ENCODE data around the gene SAC3D1. TPM values are rescaled to one million over a fixed set of nuclear protein-coding genes. Genes with fewer than 3 reads are reported as not detected.

SAC3D1 gene
- polyA plus RNA-seq, 1 of the 3 experiments (the other 2 are of a cell fraction), result 22.5 TPM

GRCh38 chr11:64999478-64999877 is 41.5 kb upstream of the SAC3D1 start:
- H3K4me2 ChIP-seq, result no peak overlapping the region
- no peaks in the 10 kb centered on the region for H3K9me3 ChIP-seq

GRCh38 chr11:65002706-65003105 is 38.3 kb upstream of the SAC3D1 start:
- Histone ChIP-seq H3K9me3 (no peaks in the 10 kb centered on the region), H4K20me1 (ENCODE audit: insufficient read depth) (no peaks in the 10 kb centered on the region), H3K4me1 (ENCODE audit: control insufficient read depth in 1 of 2, insufficient read depth in 2 of 2, low read depth in 1 of 2, low read length in 1 of 2) (peaks cover 0 to 5% of the 10 kb centered on the region in 2 experiments; a peak in 1 of 4 replicates), H3K79me2 (ENCODE audit: insufficient read depth) (no peaks in the 10 kb centered on the region), H3K4me2 (no peak overlapping the region), H3K9ac (no peak overlapping the region), H3F3A (replicated peaks; ENCODE audit: insufficient read depth) (no peaks in the 10 kb centered on the region), H3K9me2 (no peaks in the 10 kb centered on the region), H3K27me3 (ENCODE audit: insufficient read depth) (no peaks in the 10 kb centered on the region), H3K27ac (ENCODE audit: low read depth in 2 of 2, low read length in 1 of 2) (no peak overlapping the region), H2AFZ (ENCODE audit: low read depth) (no peak overlapping the region), H3K36me3 (replicated peaks in 1 of 2; ENCODE audit: control insufficient read depth in 1 of 2, insufficient read depth in 2 of 2, low read length in 1 of 2) (no peaks in the 10 kb centered on the region), H3K4me3 (ENCODE audit: low read depth in 2 of 2, low read length in 1 of 2) (no peak overlapping the region)
- ChIA-PET POLR2A (no interaction called here), CTCF (interaction anchor here (1.1 to 3.4 kb wide), 4 partner anchors 10 to 110 kb away, joined by 3 to 26 read pairs (median 7); partner anchors contain the start of genes ARL2 and SNX15)
- WGBS (ENCODE audit: low lambda C conversion rate), result 56% methylated on average over 5 of the region's 5 CpGs
- DNase-seq, result no peak
- TF ChIP-seq EZH2phosphoT487 (IDR thresholded peaks at IDR 0.05; ENCODE audit: borderline replicate concordance, low read depth) (no peak), GATA2 (CRISPR knock-in tag; IDR thresholded peaks at IDR 0.05) (no peak), REST (IDR thresholded peaks at IDR 0.05; ENCODE audit: low read depth, low read length) (no peak), USF2 (IDR thresholded peaks at IDR 0.05; ENCODE audit: borderline replicate concordance, low read depth, low read length) (no peak), PBX3 (IDR thresholded peaks at IDR 0.05) (no peak), MAX (IDR thresholded peaks at IDR 0.05; ENCODE audit: low read depth) (no peak), SIN3A (IDR thresholded peaks at IDR 0.05; ENCODE audit: borderline replicate concordance, low read depth, low read length) (no peak), FOSL2 (IDR thresholded peaks at IDR 0.05; ENCODE audit: borderline replicate concordance, low read depth) (no peak), EP300 (IDR thresholded peaks at IDR 0.05; ENCODE audit: borderline replicate concordance in 1 of 2, low read depth in 1 of 2, low read length in 1 of 2) (no peak)

More at GRCh38 chr11:64999478-64999877, 41.5 kb upstream of the SAC3D1 start:
- no peaks in the 10 kb centered on the region for H3K79me2 ChIP-seq (ENCODE audit: insufficient read depth)
- 50% methylated on average over 1 of the region's 1 CpG for whole genome bisulfite sequencing (ENCODE audit: low lambda C conversion rate)
- no peaks in the 10 kb centered on the region; a peak in 1 of 4 replicates for H3K4me1 ChIP-seq (ENCODE audit: control insufficient read depth in 1 of 2, insufficient read depth in 2 of 2, low read depth in 1 of 2, low read length in 1 of 2)
- no peak overlapping the region for H3K9ac ChIP-seq
- no peaks in the 10 kb centered on the region for H3K9me2 ChIP-seq
- no peaks in the 10 kb centered on the region for H4K20me1 ChIP-seq (ENCODE audit: insufficient read depth)
- ChIA-PET POLR2A (no interaction called here), CTCF (interaction anchor here (1.2 to 2.3 kb wide), 3 partner anchors 15 to 111 kb away, joined by 3 to 12 read pairs (median 4); partner anchors contain the start of gene ARL2)
- H3K36me3 ChIP-seq (replicated peaks in 1 of 2; ENCODE audit: control insufficient read depth in 1 of 2, insufficient read depth in 2 of 2, low read length in 1 of 2), result no peaks in the 10 kb centered on the region
- H2AFZ ChIP-seq (ENCODE audit: low read depth), result no peak overlapping the region
- H3K27me3 ChIP-seq (ENCODE audit: insufficient read depth), result no peaks in the 10 kb centered on the region
- no peak overlapping the region for H3K4me3 ChIP-seq (ENCODE audit: low read depth in 2 of 2, low read length in 1 of 2)
- no peak overlapping the region for H3K27ac ChIP-seq (ENCODE audit: low read depth in 2 of 2, low read length in 1 of 2)
- H3F3A ChIP-seq (replicated peaks; ENCODE audit: insufficient read depth), result no peaks in the 10 kb centered on the region
- no peak for DNase-seq
- TF ChIP-seq NFIC (IDR thresholded peaks at IDR 0.05; ENCODE audit: borderline replicate concordance), result no peak
- no peak for TF ChIP-seq RFX5 (IDR thresholded peaks at IDR 0.05; ENCODE audit: low read length)
- TF ChIP-seq MAX (IDR thresholded peaks at IDR 0.05; ENCODE audit: low read depth), result no peak
- TF ChIP-seq FOSL2 (IDR thresholded peaks at IDR 0.05; ENCODE audit: borderline replicate concordance, low read depth), result no peak
- TF ChIP-seq RAD21 (IDR thresholded peaks at IDR 0.05; ENCODE audit: low read length), result no peak
- no peak for TF ChIP-seq CHD2 (IDR thresholded peaks at IDR 0.05; ENCODE audit: low read length, partially characterized antibody)
- no peak for TF ChIP-seq NRF1 (IDR thresholded peaks at IDR 0.05; ENCODE audit: low read depth, low read length)
- no peak for TF ChIP-seq SMC3 (IDR thresholded peaks at IDR 0.05; ENCODE audit: low read depth, low read length)
- TF ChIP-seq JUND (IDR thresholded peaks at IDR 0.05), result no peak
- TF ChIP-seq PBX3 (IDR thresholded peaks at IDR 0.05), result no peak
- TF ChIP-seq USF1 (IDR thresholded peaks at IDR 0.05; ENCODE audit: borderline replicate concordance, low read depth), result no peak
- TF ChIP-seq FOXM1 (IDR thresholded peaks at IDR 0.05; ENCODE audit: low read depth), result no peak

Measured in SK-N-SH (cell line).